HAP-1 (cell line): ENCODE data around the gene HLA-DMB.

Experiments used
- DNase-seq, 2 experiments: peaks; one replicate each; pipeline ENCODE4 v3.0.0-alpha.2; 2016 to 2020; ENCODE audit warnings: low spot score in 2 of 2
- H3K27me3 ChIP-seq: fragments of 250-450 bp; sonication (Bioruptor Pico); 2 replicates; pipeline ENCODE4 v1.5.1; 2020; ENCODE audit warnings: low read depth, mild to moderate bottlenecking, moderate library complexity
- H3K36me3 ChIP-seq: fragments of 250-450 bp; sonication (Bioruptor Pico); replicated peaks from 2 replicates; pipeline ENCODE4 v1.5.1; 2020; ENCODE audit warnings: mild to moderate bottlenecking
- H3K4me1 ChIP-seq: fragments of 250-450 bp; sonication (Bioruptor Pico); 2 replicates; pipeline ENCODE4 v1.5.1; 2020; ENCODE audit warnings: mild to moderate bottlenecking
- H3K4me3 ChIP-seq: fragments of 250-450 bp; sonication (Bioruptor Pico); 2 replicates; pipeline ENCODE4 v1.5.1; 2020; ENCODE audit warnings: mild to moderate bottlenecking, moderate library complexity
- H3K9me3 ChIP-seq: fragments of 250-450 bp; sonication (Bioruptor Pico); 2 replicates; pipeline ENCODE4 v1.5.1; 2020; ENCODE audit warnings: mild to moderate bottlenecking, moderate library complexity
- in situ Hi-C: fragments of 300-500 bp; cut with MboI; formaldehyde crosslinking; loops from 3 replicates; pipeline ENCODE4 v1.14.3; 2020; ENCODE audit warnings: low sequenced_read_pairs, inconsistent platforms, mixed read lengths

HLA-DMB gene

GRCh38 chr6:32968867-32969684, 28.2 kb upstream of the HLA-DMB start:
- peaks cover 36% of the 10 kb centered on the region for H3K36me3 ChIP-seq
- peak; percentile 64 to 80 for DNase-seq

DNA sequence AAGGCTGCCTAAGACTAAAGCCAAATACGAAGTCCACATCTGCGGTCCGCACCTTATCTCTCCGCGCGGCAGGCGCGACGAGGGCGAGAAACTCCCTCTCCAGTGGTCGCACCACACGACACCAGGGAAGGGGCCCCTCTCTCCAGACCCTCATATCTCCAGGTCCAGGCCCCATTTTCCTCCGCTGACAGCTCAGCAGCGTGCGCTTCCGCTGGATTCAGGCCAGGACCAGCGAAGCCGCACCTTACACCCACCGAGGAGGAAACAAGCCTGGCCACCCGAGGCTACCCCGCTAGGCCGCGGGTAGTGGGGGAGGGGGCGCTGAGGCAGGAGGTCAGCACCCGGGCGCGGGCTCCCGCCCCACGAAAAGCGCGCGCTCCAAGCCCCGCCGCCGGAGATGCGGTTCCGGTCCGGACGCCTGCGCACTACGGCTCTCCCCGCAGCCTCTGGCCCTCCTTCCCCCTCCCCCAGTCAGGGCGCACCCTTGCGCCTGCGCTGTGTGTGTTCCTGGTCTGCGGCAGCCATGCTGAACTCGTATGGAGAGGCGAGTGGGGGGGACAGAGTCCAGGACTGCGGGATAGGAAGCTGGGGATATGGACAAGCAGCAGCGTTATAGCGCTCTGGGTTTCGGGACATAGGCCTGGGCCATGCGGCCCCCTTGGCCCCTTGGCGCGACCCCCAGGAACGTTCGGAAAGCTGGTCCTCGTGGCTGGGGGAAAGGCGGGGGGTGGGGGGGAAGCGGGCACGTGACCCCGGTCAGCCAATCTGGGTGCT, 27.5 kb upstream of the HLA-DMB start, which contains the start of gene BRD2:
TSS of gene BRD2 (plus strand) at position 502 of the 774 bp plus-strand sequence. CDS start 4,305 bp downstream, outside the sequence.
- no peaks in the 10 kb centered on the region for H3K27me3 ChIP-seq
- H3K36me3 ChIP-seq = peaks cover 28% of the 10 kb centered on the region
- H3K4me3 ChIP-seq = peak within 1 kb of the TSS; percentile 89
- in situ Hi-C loops = no loop called here
- H3K9me3 ChIP-seq = no peaks in the 10 kb centered on the region
- peaks cover 13% of the 10 kb centered on the region for H3K4me1 ChIP-seq
- DNase-seq = peak; percentile 93 to 97

More at GRCh38 chr6:32968867-32969684, 28.2 kb upstream of the HLA-DMB start:
- in situ Hi-C loops = no loop called here
- Histone ChIP-seq H3K27me3 (no peaks in the 10 kb centered on the region), H3K9me3 (no peaks in the 10 kb centered on the region), H3K4me3 (peak overlapping the region; percentile 89), H3K4me1 (peaks cover 13% of the 10 kb centered on the region)

- Histone ChIP-seq H3K4me3 (peak overlapping the region; percentile 89), H3K36me3 (peaks cover 20% of the 10 kb centered on the region), H3K27me3 (no peaks in the 10 kb centered on the region), H3K9me3 (no peaks in the 10 kb centered on the region), H3K4me1 (peaks cover 13% of the 10 kb centered on the region)
- in situ Hi-C loops = no loop called here
- peak; percentile 61 to 66 for DNase-seq
Observed at GRCh38 chr6:32967151-32968091, 26.6 kb upstream of the HLA-DMB start.

DNA sequence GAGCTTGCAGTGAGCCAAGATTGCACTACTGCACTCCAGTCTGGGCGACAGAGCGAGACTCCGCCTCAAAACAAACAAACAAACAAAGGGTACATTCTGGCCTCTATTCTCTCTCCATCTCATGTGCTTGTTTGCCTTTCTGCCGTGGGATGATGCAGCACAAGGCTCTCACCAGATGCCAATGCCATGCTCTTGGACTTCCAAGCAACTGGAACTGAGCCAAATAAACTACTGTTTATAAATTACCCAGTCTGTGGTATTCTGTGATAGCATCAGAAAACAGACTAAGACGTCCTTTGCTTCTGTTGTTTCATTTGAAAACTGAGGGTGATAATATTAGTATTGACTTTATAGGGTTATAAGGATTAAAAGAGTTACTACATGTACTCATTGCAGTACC, 23.9 kb upstream of the HLA-DMB start:
- Histone ChIP-seq H3K36me3 (peaks cover 5% of the 10 kb centered on the region; the same call in 1 of the 2 replicates), H3K4me3 (no peak overlapping the region), H3K4me1 (peaks cover 13% of the 10 kb centered on the region; the same call in 1 of the 2 replicates), H3K9me3 (no peaks in the 10 kb centered on the region), H3K27me3 (no peaks in the 10 kb centered on the region)
- in situ Hi-C loops = no loop called here
- DNase-seq = no peak

DNA sequence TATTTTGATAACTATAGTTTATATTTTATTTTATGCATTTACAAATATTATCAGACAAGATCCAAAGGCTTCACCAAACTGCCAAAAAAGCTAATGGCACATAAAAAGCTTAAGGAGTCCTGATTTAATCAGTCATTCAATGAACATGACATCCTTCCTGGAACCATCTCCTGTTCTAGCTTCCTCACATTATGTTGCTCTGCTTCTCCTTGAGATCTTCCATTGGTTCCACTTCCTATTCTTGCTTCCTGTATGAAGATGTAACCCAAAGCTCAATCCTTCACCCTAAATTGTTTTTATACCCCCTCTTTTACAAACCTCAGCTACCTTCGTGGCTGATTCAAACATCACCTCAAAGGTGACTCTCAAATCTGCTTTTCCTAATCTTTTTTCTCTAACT, 23.0 kb upstream of the HLA-DMB start:
- H3K9me3 ChIP-seq = no peaks in the 10 kb centered on the region
- H3K36me3 ChIP-seq = no peaks in the 10 kb centered on the region
- H3K4me3 ChIP-seq = no peak overlapping the region
- DNase-seq = no peak
- H3K27me3 ChIP-seq = no peaks in the 10 kb centered on the region
- in situ Hi-C loops = no loop called here
- peaks cover 10% of the 10 kb centered on the region; the same call in 1 of the 2 replicates for H3K4me1 ChIP-seq

DNA sequence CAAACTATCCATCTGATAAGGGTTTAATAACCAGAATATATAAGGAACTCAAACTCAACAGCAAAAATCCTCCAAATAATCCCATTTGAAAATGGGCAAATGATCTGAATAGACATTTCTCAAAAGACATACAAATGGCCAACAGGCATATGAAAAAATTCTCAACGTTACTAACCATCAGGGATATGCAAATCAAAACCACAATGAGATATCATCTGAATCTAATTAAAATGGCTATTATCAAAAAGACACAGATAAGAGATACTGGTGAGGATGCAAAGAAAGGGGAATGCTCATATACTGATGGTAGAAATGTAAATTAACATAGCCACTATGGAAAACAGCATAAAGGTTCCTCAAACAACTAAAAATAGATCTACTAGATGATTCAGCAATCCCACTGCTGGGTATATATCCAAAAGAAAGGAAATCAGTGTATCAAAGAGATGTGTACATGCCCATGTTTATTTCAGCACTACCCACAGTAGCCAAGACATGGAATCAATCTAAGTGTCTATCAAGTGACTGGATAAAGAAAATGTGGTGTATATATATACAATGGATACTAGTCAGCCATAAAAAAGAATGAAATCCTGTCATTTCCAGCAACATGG, 21.5 kb upstream of the HLA-DMB start:
- in situ Hi-C loops = no loop called here
- H3K4me1 ChIP-seq = peaks cover 10% of the 10 kb centered on the region; the same call in 1 of the 2 replicates

GRCh38 chr6:32960563-32960962, 19.7 kb upstream of the HLA-DMB start:
- H3K36me3 ChIP-seq = no peaks in the 10 kb centered on the region
- no peak overlapping the region for H3K4me3 ChIP-seq
- in situ Hi-C loops = no loop called here
- H3K27me3 ChIP-seq = no peaks in the 10 kb centered on the region
- no peaks in the 10 kb centered on the region for H3K9me3 ChIP-seq
- no peaks in the 10 kb centered on the region for H3K4me1 ChIP-seq
- DNase-seq = no peak

More for the DNA sequence above, 21.5 kb upstream of the HLA-DMB start:
- H3K4me3 ChIP-seq = no peak overlapping the region
- DNase-seq = no peak
- no peaks in the 10 kb centered on the region for H3K36me3 ChIP-seq
- H3K9me3 ChIP-seq = no peaks in the 10 kb centered on the region
- no peaks in the 10 kb centered on the region for H3K27me3 ChIP-seq

- H3K9me3 ChIP-seq = no peaks in the 10 kb centered on the region
- no peak for DNase-seq
- H3K36me3 ChIP-seq = no peaks in the 10 kb centered on the region
- no peaks in the 10 kb centered on the region for H3K4me1 ChIP-seq
- no peak overlapping the region for H3K4me3 ChIP-seq
- no peaks in the 10 kb centered on the region for H3K27me3 ChIP-seq
- in situ Hi-C loops = no loop called here
Observed at GRCh38 chr6:32956176-32956575, 15.3 kb upstream of the HLA-DMB start.

DNA sequence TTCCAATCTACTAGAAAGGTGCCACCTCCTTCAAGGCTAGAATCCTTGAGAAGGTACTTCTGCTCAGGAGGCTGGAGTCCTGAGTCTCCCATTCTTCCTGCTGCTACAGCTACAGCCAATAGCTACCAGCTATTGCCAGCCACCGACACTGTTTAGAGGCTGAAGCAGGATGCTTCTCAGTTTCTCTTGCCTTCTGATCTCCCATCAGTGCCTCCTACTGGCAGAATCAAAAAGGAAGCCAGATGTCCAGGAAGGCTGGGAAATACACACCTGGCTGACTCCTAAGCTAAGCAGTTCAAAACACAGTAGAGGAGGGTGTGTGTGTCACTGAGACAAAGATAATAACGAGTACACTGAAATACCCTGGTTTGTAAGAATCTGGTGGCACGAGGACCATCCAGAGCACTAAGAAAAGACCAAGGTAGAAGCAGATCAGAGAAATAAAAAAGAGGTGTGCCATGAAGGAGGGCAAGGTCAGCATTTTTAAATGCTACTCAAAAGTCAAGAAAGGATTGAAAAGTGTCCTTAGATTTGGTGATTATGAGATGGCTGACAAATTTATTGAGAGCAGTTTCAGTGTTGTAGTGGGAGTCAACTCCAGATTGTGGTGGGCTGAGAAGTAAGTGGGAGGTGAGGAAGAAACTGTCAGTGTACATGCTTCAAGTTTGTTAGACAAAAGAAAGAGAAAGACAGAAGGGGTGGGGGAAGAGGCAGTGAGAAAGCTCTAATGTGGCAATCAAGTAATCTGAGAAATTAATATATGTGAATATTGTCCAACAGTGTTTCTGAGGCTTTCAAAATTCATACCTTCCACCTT, 14.4 kb upstream of the HLA-DMB start:
- in situ Hi-C loops = no loop called here
- DNase-seq = peak; percentile 15 to 41
- no peaks in the 10 kb centered on the region for H3K27me3 ChIP-seq
- H3K9me3 ChIP-seq = no peaks in the 10 kb centered on the region
- no peak overlapping the region for H3K4me3 ChIP-seq
- no peaks in the 10 kb centered on the region for H3K4me1 ChIP-seq
- H3K36me3 ChIP-seq = no peaks in the 10 kb centered on the region

GRCh38 chr6:32954267-32954666, 13.4 kb upstream of the HLA-DMB start:
- H3K9me3 ChIP-seq = no peaks in the 10 kb centered on the region

GRCh38 chr6:32953775-32954174, 12.9 kb upstream of the HLA-DMB start:
- no peak for DNase-seq
- H3K4me1 ChIP-seq = no peaks in the 10 kb centered on the region
- H3K4me3 ChIP-seq = no peak overlapping the region
- H3K27me3 ChIP-seq = no peaks in the 10 kb centered on the region
- no peaks in the 10 kb centered on the region for H3K9me3 ChIP-seq
- in situ Hi-C loops = no loop called here
- H3K36me3 ChIP-seq = no peaks in the 10 kb centered on the region

More at GRCh38 chr6:32954267-32954666, 13.4 kb upstream of the HLA-DMB start:
- DNase-seq = no peak
- in situ Hi-C loops = no loop called here
- Histone ChIP-seq H3K4me3 (no peak overlapping the region), H3K27me3 (no peaks in the 10 kb centered on the region), H3K4me1 (no peaks in the 10 kb centered on the region), H3K36me3 (no peaks in the 10 kb centered on the region)
